Measurements from ENCODE around the gene CDHR2.

Gene CDHR2

GRCh38 chr5:176620333-176620981, 71.3 kb downstream of the CDHR2 start:
- in situ Hi-C loops (cut with MboI; ENCODE audit: low pct_unique_long_range_greater_than_20kb, low sequenced_read_pairs, unreplicated experiment), result no loop called here
- DNase-seq (ENCODE audit: low spot score), result no peak
- no peak for TF ChIP-seq CTCF (IDR thresholded peaks at IDR 0.05; ENCODE audit: extremely low read depth, insufficient read depth, missing control alignments)

GRCh38 chr5:176621661-176622079, 72.5 kb downstream of the CDHR2 start:
- DNase-seq (ENCODE audit: low spot score), result no peak
- in situ Hi-C loops (cut with MboI; ENCODE audit: low pct_unique_long_range_greater_than_20kb, low sequenced_read_pairs, unreplicated experiment), result no loop called here
- TF ChIP-seq CTCF (IDR thresholded peaks at IDR 0.05; ENCODE audit: extremely low read depth, insufficient read depth, missing control alignments), result no peak

GRCh38 chr5:176624142-176624541, 75.0 kb downstream of the CDHR2 start:
- in situ Hi-C loops (cut with MboI; ENCODE audit: low pct_unique_long_range_greater_than_20kb, low sequenced_read_pairs, unreplicated experiment), result no loop called here
- no peak for TF ChIP-seq CTCF (IDR thresholded peaks at IDR 0.05; ENCODE audit: extremely low read depth, insufficient read depth, missing control alignments)
- no peak for DNase-seq (ENCODE audit: low spot score)

- no peak for TF ChIP-seq CTCF (IDR thresholded peaks at IDR 0.05; ENCODE audit: extremely low read depth, insufficient read depth, missing control alignments)
- in situ Hi-C loops (cut with MboI; ENCODE audit: low pct_unique_long_range_greater_than_20kb, low sequenced_read_pairs, unreplicated experiment), result no loop called here
- no peak for DNase-seq (ENCODE audit: low spot score)
Measured at GRCh38 chr5:176624938-176625337, 75.8 kb downstream of the CDHR2 start.

GRCh38 chr5:176625512-176625911, 76.4 kb downstream of the CDHR2 start:
- in situ Hi-C loops (cut with MboI; ENCODE audit: low pct_unique_long_range_greater_than_20kb, low sequenced_read_pairs, unreplicated experiment), result no loop called here
- TF ChIP-seq CTCF (IDR thresholded peaks at IDR 0.05; ENCODE audit: extremely low read depth, insufficient read depth, missing control alignments), result no peak
- DNase-seq (ENCODE audit: low spot score), result no peak

GRCh38 chr5:176625966-176626875, 77.1 kb downstream of the CDHR2 start:
- DNase-seq (ENCODE audit: low spot score), result no peak
- in situ Hi-C loops (cut with MboI; ENCODE audit: low pct_unique_long_range_greater_than_20kb, low sequenced_read_pairs, unreplicated experiment), result no loop called here
- TF ChIP-seq CTCF (IDR thresholded peaks at IDR 0.05; ENCODE audit: extremely low read depth, insufficient read depth, missing control alignments), result no peak

All from GM13977 (cell line).